IPS-15b (cell line): ENCODE results near the gene SRRM3.
"Not testable (repeated sequence)": the region's sequence is repeated elsewhere in the genome, so short reads cannot be mapped to it uniquely, and the experiment has no call there.

Experiments
- H3K27me3 ChIP-seq: one replicate; pipeline ENCODE4 v1.6.1; 2013; ENCODE audit warnings: low read length; ENCODE audit not compliant: control insufficient read depth, insufficient read depth
- H3K36me3 ChIP-seq: one replicate; pipeline ENCODE4 v1.6.1; 2013; ENCODE audit warnings: low read length; ENCODE audit not compliant: control insufficient read depth, insufficient read depth
- H3K4me1 ChIP-seq: one replicate; pipeline ENCODE4 v1.6.1; 2013; ENCODE audit warnings: mild to moderate bottlenecking, low read length; ENCODE audit not compliant: control insufficient read depth, insufficient read depth
- H3K4me3 ChIP-seq: one replicate; pipeline ENCODE4 v1.5.1; 2013; ENCODE audit warnings: low read depth, low read length
- H3K9ac ChIP-seq: one replicate; pipeline ENCODE4 v1.6.1; 2013; ENCODE audit warnings: low read depth, mild to moderate bottlenecking, low read length
- H3K9me3 ChIP-seq: one replicate; pipeline ENCODE4 v1.6.1; 2013; ENCODE audit warnings: mild to moderate bottlenecking, low read length; ENCODE audit not compliant: control insufficient read depth, insufficient read depth

SRRM3 gene

GRCh38 chr7:76332078-76332477 is 130.4 kb downstream of the SRRM3 start:
- no peaks in the 10 kb centered on the region for H3K9me3 ChIP-seq
- peaks cover 15% of the 10 kb centered on the region for H3K36me3 ChIP-seq
- peaks cover 2% of the 10 kb centered on the region for H3K4me1 ChIP-seq
- no peaks in the 10 kb centered on the region for H3K27me3 ChIP-seq
- no peak overlapping the region for H3K4me3 ChIP-seq
- no peak overlapping the region for H3K9ac ChIP-seq

GRCh38 chr7:76333511-76334101 is 131.9 kb downstream of the SRRM3 start:
- Histone ChIP-seq H3K4me3 (no peak overlapping the region), H3K9ac (no peak overlapping the region), H3K9me3 (no peaks in the 10 kb centered on the region), H3K36me3 (peaks cover 15% of the 10 kb centered on the region), H3K4me1 (no peaks in the 10 kb centered on the region), H3K27me3 (no peaks in the 10 kb centered on the region)

- Histone ChIP-seq H3K9me3 (no peaks in the 10 kb centered on the region), H3K27me3 (no peaks in the 10 kb centered on the region), H3K4me1 (no peaks in the 10 kb centered on the region), H3K4me3 (no peak overlapping the region), H3K9ac (no peak overlapping the region), H3K36me3 (peaks cover 9% of the 10 kb centered on the region)
Measured at GRCh38 chr7:76334320-76334967, 132.7 kb downstream of the SRRM3 start.

GRCh38 chr7:76335417-76335816 is 133.7 kb downstream of the SRRM3 start:
- not testable (repeated sequence) for H3K9ac ChIP-seq, H3K4me3 ChIP-seq, H3K36me3 ChIP-seq, H3K9me3 ChIP-seq, H3K27me3 ChIP-seq, H3K4me1 ChIP-seq

- Histone ChIP-seq H3K4me3 (no peak overlapping the region), H3K9me3 (no peaks in the 10 kb centered on the region), H3K4me1 (no peaks in the 10 kb centered on the region), H3K27me3 (no peaks in the 10 kb centered on the region), H3K9ac (no peak overlapping the region), H3K36me3 (no peaks in the 10 kb centered on the region)
Measured at GRCh38 chr7:76336094-76336493, 134.4 kb downstream of the SRRM3 start.
